Stimulated activated CD4-positive, alpha-beta T cell treated with anti-CD3 and anti-CD28 coated beads, Interleukin-12 subunit alpha, Interleukin-12 subunit beta, amount 100 ng/mL, for 4 hours (primary cell): ENCODE results near the gene COMMD1.
"Not testable (repeated sequence)": the region's sequence is repeated elsewhere in the genome, so short reads cannot be mapped to it uniquely, and the experiment has no call there.

ENCODE experiments used
- DNase-seq: peaks from one replicate; pipeline ENCODE4 v3.0.0-alpha.2; 2020

COMMD1 gene

DNA sequence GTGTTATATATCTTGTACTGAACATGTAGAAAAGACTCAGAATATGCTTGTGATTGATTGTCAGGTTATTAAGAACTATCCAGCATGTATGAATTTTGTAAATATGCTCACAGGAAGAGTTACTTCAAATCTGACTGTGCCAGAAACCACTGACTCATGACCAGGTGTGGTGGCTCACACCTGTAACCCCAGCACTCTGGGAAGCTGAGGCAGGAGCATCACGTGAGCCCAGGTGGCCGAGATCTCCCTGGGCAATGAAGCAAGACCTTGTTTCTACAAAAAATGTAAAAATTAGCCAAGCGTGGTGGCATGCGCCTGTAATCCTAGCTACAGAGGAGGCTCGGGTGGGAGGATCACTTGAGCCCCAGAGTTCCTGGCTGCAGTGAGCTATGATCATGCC lies 126.6 kb downstream of the COMMD1 start:
- DNase-seq = no peak

DNA sequence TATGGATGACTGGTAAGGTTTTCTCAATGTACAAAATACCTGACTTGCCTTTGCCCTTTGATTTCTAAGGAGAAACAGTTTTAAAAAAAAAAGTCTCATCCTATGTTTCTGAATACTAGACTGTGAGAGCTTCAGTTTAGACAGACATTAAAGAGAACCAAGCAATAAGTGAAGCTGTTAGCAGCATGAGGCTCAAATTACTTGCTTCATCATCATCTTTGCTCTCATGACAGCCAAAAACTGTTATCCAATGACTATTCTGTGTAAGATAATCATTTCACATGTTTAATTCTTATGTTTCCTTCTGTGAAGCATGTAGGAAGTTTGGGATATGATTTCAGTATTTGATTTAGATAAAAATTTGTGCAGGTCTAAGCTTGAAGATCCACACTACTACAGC lies 129.2 kb downstream of the COMMD1 start:
- no peak for DNase-seq

DNA sequence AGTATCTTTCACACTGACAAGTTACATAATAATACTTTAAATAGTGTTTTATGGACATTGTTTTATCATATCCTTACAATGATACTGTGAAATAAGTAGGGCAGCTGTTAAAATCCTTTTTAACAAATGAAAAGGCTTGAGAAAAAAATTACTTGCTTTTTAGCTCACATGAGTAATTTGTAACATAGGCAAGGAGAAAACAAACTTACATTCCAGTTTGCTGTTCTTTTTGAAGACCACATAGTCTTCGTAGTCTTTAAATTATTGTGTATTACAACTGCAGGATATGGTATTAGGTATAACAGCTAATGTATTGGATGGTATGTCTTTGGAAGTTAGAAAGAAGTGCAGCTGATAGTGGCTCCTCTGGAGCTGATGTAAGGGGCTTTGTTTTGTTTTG lies 130.8 kb downstream of the COMMD1 start:
- no peak for DNase-seq

- DNase-seq = no peak
Observed at GRCh38 chr2:62036761-62037250, 131.3 kb downstream of the COMMD1 start.

- DNase-seq = no peak
Observed at GRCh38 chr2:62038975-62039771, 133.7 kb downstream of the COMMD1 start.

- no peak for DNase-seq
Observed at GRCh38 chr2:62040926-62041325, 135.5 kb downstream of the COMMD1 start.

- not testable (repeated sequence) for DNase-seq
Observed at GRCh38 chr2:62041701-62042385, 136.4 kb downstream of the COMMD1 start.

DNA sequence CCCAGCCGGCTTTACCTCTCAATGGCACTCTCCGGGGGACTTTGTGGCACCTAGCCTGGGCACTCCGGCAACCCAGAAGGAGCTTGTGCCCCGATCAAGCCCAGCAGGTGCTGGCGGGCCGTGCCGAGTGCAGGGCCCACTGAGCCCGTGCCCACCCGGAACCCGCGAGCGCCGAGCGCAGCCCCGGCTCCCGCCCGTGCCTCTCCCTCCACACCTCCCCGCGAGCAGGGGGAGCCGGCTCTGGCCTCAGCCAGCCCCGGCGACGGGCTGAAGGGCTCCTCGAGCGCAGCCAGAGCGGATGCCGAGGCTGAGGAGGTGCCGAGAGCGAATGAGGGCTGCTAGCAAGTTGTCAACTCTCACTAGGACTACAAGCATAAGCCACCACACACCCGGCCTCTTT lies 136.9 kb downstream of the COMMD1 start:
- DNase-seq = no peak

GRCh38 chr2:62042944-62043343 lies 137.5 kb downstream of the COMMD1 start:
- no peak for DNase-seq

- no peak for DNase-seq
Observed at GRCh38 chr2:62045017-62045543, 139.6 kb downstream of the COMMD1 start.

DNA sequence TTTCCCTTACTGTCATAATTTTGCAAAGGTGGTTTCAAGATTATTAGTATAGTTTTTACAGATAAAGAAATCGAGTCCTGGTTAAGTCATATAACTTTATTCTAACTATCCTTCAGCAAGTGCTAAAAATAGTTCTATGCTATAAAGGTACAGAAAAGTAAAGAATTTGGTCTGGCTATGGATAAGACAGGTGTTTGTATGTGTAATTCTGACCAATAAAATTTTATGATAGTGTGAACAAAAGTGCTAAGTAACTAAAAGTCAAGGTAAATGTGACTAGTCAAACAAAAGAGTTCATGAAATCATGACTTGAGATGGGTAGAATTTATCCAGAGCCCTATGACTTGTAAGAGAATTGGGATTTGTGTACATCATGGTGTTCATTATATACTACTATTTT lies 140.7 kb downstream of the COMMD1 start:
- DNase-seq = no peak

DNA sequence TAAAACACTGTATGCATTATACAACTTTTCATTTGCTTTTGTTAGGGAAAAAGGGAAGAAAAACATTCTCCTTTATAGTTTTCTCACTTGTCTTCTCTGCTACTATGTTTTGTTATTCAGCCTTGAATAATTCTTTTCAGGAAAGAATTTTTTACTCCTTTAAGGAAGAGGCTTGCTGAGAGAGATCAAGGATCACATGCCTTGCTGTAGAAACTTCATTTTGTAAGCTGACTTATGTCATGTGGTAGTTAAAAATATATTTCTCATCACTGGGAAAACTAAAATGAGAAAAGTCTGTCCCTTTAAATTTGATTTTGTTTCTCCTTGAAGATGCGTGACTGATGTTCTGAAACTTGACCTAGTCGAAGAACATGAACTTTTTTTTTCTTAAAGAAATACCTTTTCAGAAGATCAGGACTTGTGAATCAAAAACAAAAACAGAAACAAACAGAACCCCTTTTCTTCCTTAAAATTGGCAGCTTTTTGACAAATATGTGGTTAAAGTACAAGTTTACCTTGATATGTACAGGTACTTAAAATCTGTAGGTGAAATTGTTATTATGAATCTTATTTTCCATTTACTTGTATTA lies 145.1 kb downstream of the COMMD1 start:
- no peak for DNase-seq

DNA sequence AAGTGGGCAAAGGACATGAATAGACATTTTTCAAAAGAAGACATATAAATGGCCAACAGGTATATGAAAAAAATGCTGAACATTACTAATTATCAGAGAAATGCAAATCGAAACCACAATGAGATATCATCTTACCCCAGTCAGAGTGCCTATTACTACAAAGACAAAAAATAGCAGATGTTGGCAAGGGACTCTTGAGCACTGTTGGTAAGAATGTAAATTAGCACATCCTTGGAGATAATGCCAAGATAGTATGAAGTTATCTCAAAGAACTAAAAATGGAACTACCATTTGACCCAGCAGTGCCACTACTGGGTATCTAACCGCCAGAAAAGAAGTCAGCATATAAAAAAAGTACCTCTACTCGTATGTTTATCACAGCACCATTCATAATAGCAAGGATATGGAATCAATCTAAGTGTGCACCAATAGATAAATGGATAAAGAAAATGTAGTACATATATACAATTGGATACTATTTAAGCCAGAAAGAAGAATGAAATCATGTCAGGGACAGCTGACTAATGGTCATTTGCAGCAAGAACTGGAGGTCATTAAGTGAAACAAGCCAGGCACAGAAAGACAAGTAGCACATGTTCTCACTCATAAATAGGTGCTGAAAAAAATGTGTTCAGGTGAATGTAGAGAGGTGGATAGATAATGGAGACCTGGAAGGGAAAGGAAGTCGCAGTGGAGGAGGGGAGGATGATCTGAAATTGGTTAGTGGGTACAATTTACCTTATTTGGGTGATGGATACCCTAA lies 148.7 kb downstream of the COMMD1 start:
- no peak for DNase-seq

DNA sequence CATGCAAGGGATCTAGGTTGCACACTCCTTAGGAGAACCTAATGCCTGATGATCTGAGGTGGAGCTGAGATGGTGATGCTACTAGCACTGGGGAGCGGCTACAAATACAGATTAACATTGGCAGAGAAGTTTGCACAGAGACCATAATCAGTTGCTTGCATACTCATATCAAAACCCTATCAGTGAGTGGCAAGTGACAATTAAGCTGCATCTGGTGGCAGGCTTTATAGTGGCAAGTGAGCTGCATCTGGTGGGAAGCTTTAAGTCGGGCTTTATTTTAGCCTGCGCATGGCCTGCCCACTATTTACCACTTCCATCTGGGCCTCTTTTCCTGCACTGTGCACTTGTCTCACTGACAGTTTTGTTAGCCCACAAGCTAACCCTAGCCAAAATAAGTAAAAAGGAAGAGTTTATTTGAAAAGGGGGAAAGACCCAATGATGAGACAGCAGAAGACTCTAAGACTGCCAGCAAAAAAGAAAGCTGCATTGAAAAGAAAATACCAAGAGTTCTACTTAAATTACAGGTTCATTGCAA lies 149.5 kb downstream of the COMMD1 start:
- no peak for DNase-seq

GRCh38 chr2:62055724-62056336 lies 150.4 kb downstream of the COMMD1 start:
- DNase-seq = no peak

GRCh38 chr2:62056341-62056740 lies 150.9 kb downstream of the COMMD1 start:
- DNase-seq = no peak

GRCh38 chr2:62065243-62065642 lies 159.8 kb downstream of the COMMD1 start:
- no peak for DNase-seq

DNA sequence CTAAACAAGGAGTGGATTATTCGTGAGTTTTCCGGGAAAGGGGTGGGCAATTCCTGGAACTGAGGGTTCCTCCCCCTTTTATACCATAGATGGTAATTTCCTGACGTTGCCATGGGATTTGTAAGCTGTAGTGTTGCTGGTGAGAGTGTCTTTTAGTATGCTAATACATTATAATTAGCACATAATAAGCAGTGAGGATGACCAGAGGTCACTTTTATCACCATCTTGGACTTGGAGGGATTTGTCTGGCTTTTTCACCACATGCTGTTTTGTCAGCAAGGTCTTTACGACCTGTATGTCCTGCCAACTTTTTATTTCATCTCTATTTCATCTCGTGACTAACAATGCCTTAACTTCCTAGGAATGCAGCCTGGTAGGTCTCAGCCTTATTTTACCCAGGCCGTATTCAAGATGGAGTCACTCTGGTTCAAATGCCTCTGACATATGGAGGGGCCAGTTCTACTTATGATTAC lies 165.7 kb downstream of the COMMD1 start:
- DNase-seq = no peak

DNA sequence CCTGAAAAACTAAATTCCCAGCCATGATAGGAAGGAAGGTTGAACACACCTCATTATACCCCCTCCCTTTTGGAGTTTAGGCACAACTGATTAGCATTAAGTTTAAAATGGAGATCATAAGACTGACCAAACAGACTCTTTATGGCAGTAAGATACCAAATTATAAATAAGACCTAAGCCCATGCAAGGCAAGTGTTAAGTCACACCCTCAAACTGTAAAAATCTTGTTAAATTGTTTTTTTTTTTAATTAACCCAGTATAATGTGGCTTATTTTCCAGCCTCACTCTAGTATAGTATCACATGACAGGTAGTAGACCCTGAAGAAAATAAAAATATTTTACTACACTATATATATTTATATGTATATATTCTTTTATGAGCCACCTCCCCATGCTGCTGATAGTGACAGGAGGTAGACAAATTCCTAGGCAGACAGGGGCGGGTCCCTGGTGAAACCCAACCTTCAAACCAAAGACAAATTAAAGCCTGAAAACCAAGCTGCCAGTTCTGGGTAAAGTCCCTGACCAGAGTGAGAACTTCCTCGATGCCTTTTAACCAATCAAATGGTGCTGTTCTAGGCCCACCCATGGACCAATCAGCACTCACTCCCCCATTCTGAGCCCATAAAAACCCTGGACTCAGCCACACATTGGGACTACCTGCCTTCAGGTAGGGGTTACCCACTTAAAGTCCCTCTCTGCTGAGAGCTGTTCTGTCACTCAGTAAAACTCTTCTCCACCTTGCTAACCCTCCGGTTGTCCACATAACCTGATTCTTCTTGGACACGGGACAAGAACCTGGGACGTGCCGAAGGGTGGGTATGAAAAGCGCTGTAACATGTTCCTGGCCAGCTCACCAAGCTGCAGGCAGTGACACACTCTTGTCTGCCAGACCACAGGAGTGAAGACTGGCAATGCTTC lies 166.5 kb downstream of the COMMD1 start:
- DNase-seq = no peak

DNA sequence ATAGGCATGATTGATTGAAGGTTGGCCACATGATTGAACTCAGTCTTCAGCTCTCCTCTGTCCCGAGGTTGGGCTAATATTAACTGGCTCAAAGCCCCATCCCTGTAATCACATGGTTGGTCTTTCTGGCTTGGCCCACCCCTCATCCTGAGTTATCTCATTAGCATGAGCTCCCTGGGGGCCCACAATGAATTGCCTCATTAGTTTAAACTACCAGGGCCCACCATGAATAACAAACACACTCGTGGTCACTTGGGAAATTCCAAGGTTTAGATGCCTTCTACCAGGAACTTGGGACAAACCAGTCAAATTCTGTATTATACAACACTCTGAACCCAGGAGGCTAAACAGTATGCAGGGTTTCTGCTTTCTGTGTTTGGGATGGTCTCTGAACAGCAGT lies 168.8 kb downstream of the COMMD1 start:
- DNase-seq = no peak
